Prostate gland (tissue), 2 donors: ENCODE measurements around the gene FAM114A2. TPM values are rescaled to one million over a fixed set of nuclear protein-coding genes. Genes with fewer than 3 reads are reported as not detected.

ENCODE experiments used
- DNase-seq: peaks from one replicate; pipeline ENCODE4 v3.0.0-alpha.2; 2019; ENCODE audit warnings: low spot score
- H3K27ac ChIP-seq, 2 donors: fragments of 200-600 bp; sonication (generic); 2 replicates each; pipeline ENCODE4 v1.5.1; 2017 to 2019
- H3K27me3 ChIP-seq: fragments of 200-600 bp; sonication (generic); replicated peaks from 2 replicates; pipeline ENCODE4 v1.5.1; 2019; ENCODE audit not compliant: insufficient read depth
- H3K36me3 ChIP-seq, 2 donors: fragments of 200-600 bp; sonication (generic); 1 replicate in 1 of 2; 2 replicates in 1 of 2; pipeline versions ENCODE4 v1.5.1 to v1.8.1; 2017 to 2019
- H3K4me1 ChIP-seq: fragments of 200-600 bp; sonication (generic); replicated peaks from 2 replicates; pipeline ENCODE4 v1.5.1; 2019
- H3K4me3 ChIP-seq, 2 donors: fragments of 200-600 bp; sonication (generic); 2 replicates each; pipeline ENCODE4 v1.5.1; 2017 to 2019
- H3K9me3 ChIP-seq: fragments of 200-600 bp; sonication (generic); 2 replicates; pipeline ENCODE4 v1.5.1; 2017
- POLR2A ChIP-seq: fragments of 450-650 bp; IDR thresholded peaks from one replicate; pipeline ENCODE4 v1.6.1; 2016; ENCODE audit warnings: antibody characterized with exemption, mild to moderate bottlenecking
- POLR2AphosphoS5 ChIP-seq: sonication (generic); formaldehyde crosslinking; IDR thresholded peaks from one replicate; pipeline ENCODE4 v1.6.1; 2017; ENCODE audit warnings: antibody characterized with exemption
- WGBS: methylation state at CpG from one replicate; pipeline ENCODE4 v1.1.5; 2018; 5-methylcytosine and 5-hydroxymethylcytosine counted together
- intact Hi-C: fragments of 100-400 bp; cut with DNase I; formaldehyde crosslinking; loops from one replicate; pipeline ENCODE4 v1.14.2; 2022
- total RNA-seq, 2 donors: library from RNA; depleted of rRNA; stranded (reverse); fragments of >200 nt; gene quantifications; one replicate each; pipeline ENCODE4 v1.1.0, GENCODE V29; 2016
- TF ChIP-seq, protein P1 (sequence below), 4 experiments: fragments of 200-600 bp in 2 of 4; fragments of 450-650 bp in 2 of 4; sonication (generic) in 2 of 4; IDR thresholded peaks; 1 replicate in 3 of 4; 2 replicates in 1 of 4; pipeline ENCODE4 v1.5.1; 2016 to 2019; ENCODE audit warnings: antibody characterized with exemption in 4 of 4, mild to moderate bottlenecking in 2 of 4, moderate library complexity in 2 of 4

FAM114A2 gene
- total RNA-seq, 2 donors from 2014 or later = 13.8 to 24.2 TPM

GRCh38 chr5:153952057-153952456, 86.7 kb downstream of the FAM114A2 start:
- Histone ChIP-seq H3K4me1 (no peaks in the 10 kb centered on the region), H3K9me3 (no peaks in the 10 kb centered on the region), H3K27ac (no peak overlapping the region), H3K36me3 (no peaks in the 10 kb centered on the region), H3K4me3 (no peak overlapping the region), H3K27me3 (no peaks in the 10 kb centered on the region)
- intact Hi-C loops = no loop called here
- DNase-seq = no peak
- WGBS = 93% methylated on average over 1 of the region's 1 CpG
- no peak for TF ChIP-seq POLR2A
- no peak for TF ChIP-seq POLR2AphosphoS5
- TF ChIP-seq, protein P1, sequence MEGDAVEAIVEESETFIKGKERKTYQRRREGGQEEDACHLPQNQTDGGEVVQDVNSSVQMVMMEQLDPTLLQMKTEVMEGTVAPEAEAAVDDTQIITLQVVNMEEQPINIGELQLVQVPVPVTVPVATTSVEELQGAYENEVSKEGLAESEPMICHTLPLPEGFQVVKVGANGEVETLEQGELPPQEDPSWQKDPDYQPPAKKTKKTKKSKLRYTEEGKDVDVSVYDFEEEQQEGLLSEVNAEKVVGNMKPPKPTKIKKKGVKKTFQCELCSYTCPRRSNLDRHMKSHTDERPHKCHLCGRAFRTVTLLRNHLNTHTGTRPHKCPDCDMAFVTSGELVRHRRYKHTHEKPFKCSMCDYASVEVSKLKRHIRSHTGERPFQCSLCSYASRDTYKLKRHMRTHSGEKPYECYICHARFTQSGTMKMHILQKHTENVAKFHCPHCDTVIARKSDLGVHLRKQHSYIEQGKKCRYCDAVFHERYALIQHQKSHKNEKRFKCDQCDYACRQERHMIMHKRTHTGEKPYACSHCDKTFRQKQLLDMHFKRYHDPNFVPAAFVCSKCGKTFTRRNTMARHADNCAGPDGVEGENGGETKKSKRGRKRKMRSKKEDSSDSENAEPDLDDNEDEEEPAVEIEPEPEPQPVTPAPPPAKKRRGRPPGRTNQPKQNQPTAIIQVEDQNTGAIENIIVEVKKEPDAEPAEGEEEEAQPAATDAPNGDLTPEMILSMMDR (IDR thresholded peaks at IDR 0.05) = no peak

DNA sequence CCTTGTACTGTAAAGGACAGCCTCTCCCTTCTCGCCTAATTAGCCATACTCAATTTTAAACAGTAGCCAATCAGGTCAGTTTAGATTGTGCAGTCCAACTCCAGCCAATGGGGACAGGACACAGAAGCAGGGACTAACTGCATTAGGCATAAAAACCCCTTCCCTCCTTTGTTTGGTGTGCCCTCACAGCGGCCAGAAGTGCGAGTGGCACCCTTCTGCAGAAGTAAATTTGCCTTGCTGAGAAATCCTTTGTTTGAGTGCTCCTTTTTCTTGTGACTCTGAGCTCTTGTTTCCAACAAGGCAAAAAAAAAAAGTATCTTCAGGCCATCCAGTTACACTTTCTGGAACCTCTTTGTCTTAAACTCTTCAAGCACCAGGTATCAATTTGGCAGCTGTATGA, 97.4 kb downstream of the FAM114A2 start:
- Histone ChIP-seq H3K27me3 (no peaks in the 10 kb centered on the region), H3K4me1 (no peaks in the 10 kb centered on the region), H3K27ac (no peak overlapping the region), H3K36me3 (no peaks in the 10 kb centered on the region), H3K4me3 (no peak overlapping the region), H3K9me3 (no peaks in the 10 kb centered on the region)
- intact Hi-C loops = no loop called here
- no peak for DNase-seq
- WGBS = 92% methylated on average over 3 of the region's 3 CpGs
- no peak for TF ChIP-seq POLR2AphosphoS5
- TF ChIP-seq, protein P1 (IDR thresholded peaks at IDR 0.05) = no peak
- no peak for TF ChIP-seq POLR2A

Other genes starting within 250 kb of the FAM114A2 start
- gene MFAP3, start 57 bp upstream of the FAM114A2 start, total RNA-seq = 10 to 100 TPM; 30.6 to 35.8 TPM
- gene GALNT10, start 151.8 kb upstream of the FAM114A2 start, total RNA-seq = 10 to 100 TPM; 21.7 to 27.1 TPM